Adrenal gland (tissue), 12 donors: ENCODE results near the gene NMNAT1. TPM values are rescaled to one million over a fixed set of nuclear protein-coding genes. Genes with fewer than 3 reads are reported as not detected.
"Not testable (repeated sequence)": the region's sequence is repeated elsewhere in the genome, so short reads cannot be mapped to it uniquely, and the experiment has no call there.

ENCODE experiments used
- DNase-seq, 7 donors: peaks; one replicate each; pipeline ENCODE4 v3.0.0-alpha.2; 2019 to 2020
- H3K27ac ChIP-seq, 5 donors: fragments of 200-600 bp; sonication (generic) in 4 of 5; 1 replicate in 3 of 5; 2 replicates in 2 of 5; pipeline versions ENCODE4 v1.5.1 to v1.8.0; 2016 to 2020; ENCODE audit warnings: mild to moderate bottlenecking in 1 of 5
- H3K27me3 ChIP-seq: fragments of 200-600 bp; 2 replicates; pipeline ENCODE4 v1.8.0; 2021
- H3K36me3 ChIP-seq, 2 donors: fragments of 200-600 bp; replicated peaks in 1 of 2; 1 replicate in 1 of 2; 2 replicates in 1 of 2; pipeline versions ENCODE4 v1.5.1 to v1.8.0; 2018 to 2022
- H3K4me1 ChIP-seq, 2 donors: fragments of 200-600 bp; replicated peaks in 1 of 2; 1 replicate in 1 of 2; 2 replicates in 1 of 2; pipeline versions ENCODE4 v1.5.1 to v1.8.0; 2018 to 2021
- H3K4me3 ChIP-seq, 4 donors: fragments of 200-600 bp; sonication (generic) in 3 of 4; one replicate each; pipeline ENCODE4 v1.5.1; 2016 to 2018
- H3K9me3 ChIP-seq, 3 donors: fragments of 200-600 bp; sonication (generic) in 1 of 3; replicated peaks in 1 of 3; 1 replicate in 2 of 3; 2 replicates in 1 of 3; pipeline versions ENCODE4 v1.5.1 to v1.8.0; 2016 to 2021
- POLR2A ChIP-seq, 2 donors: fragments of 450-650 bp; IDR thresholded peaks; one replicate each; pipeline ENCODE4 v1.6.1; 2017; ENCODE audit warnings: antibody characterized with exemption in 2 of 2, mild to moderate bottlenecking in 2 of 2, moderate library complexity in 1 of 2
- WGBS, 4 donors: extraction: QIAGEN DNeasy Blood & Tissue Kit in 2 of 4; methylation state at CpG; one replicate each; pipeline versions ENCODE4 v1.1.5 to v1.1.7; 2013 to 2017; 5-methylcytosine and 5-hydroxymethylcytosine counted together
- intact Hi-C, 2 donors: fragments of 100-400 bp; cut with DNase I; formaldehyde crosslinking; loops; one replicate each; pipeline versions ENCODE4 v1.14.1 to v1.15.0; 2022 to 2023
- polyA plus RNA-seq, 3 donors: library from polyadenylated mRNA; stranded (reverse); fragments of 200-250 nt in 2 of 3; fragments of 350-450 nt in 1 of 3; fragmentation: Illumina TruSeq in 1 of 3; extraction: RNeasy Lipid Tissue Mini Kit (QIAGEN cat#74804) in 1 of 3; gene quantifications; one replicate each; pipeline ENCODE4 v1.2.3, GENCODE V29; 2013 to 2014
- total RNA-seq, 9 donors: library from RNA; depleted of rRNA in 4 of 9; stranded (reverse); fragments of >200 nt in 4 of 9; fragments of 120-200 nt in 1 of 9; fragmentation: NEBNext Ultra II Directional in 1 of 9; extraction: Animal tissue kit (Norgen Biotek cat#: 25700) in 1 of 9; gene quantifications; one replicate each; pipeline versions ENCODE4 v1.1.0 to v1.2.4, GENCODE V29; 2013 to 2023
- TF ChIP-seq, protein P1 (sequence below), 6 experiments: fragments of 450-650 bp in 4 of 6; fragments of 200-600 bp in 2 of 6; sonication (generic) in 1 of 6; IDR thresholded peaks; 1 replicate in 5 of 6; 2 replicates in 1 of 6; pipeline versions ENCODE4 v1.5.1 to v1.8.0; 2016 to 2021; ENCODE audit warnings: antibody characterized with exemption in 6 of 6, mild to moderate bottlenecking in 2 of 6, moderate library complexity in 1 of 6
- donor health status: healthy with polysubstance abuse.
- donor health status: Bipolar disorder and iron deficiency.
- donor health status: DM: yes; HTN: yes; CAD: no.
- donor health status: DM: no; HTN: no; CAD: no.
- donor health status: DM: no; HTN: no; CAD: no.
- donor health status: DM: yes; HTN: yes; CAD: no.

The NMNAT1 gene
- total and polyA plus RNA-seq, 12 donors = 5.6 to 27.1 (median 11.7) TPM

- H3K27ac ChIP-seq = no peak overlapping the region
- no peaks in the 10 kb centered on the region for H3K27me3 ChIP-seq
- intact Hi-C loops = loop anchor here in 1 of 2 donors (5.0 kb wide), 1 partner anchor 70 kb away; no protein-coding TSS in a partner anchor
- no peaks in the 10 kb centered on the region for H3K36me3 ChIP-seq
- no peaks in the 10 kb centered on the region for H3K4me1 ChIP-seq
- DNase-seq = no peak
- no peak overlapping the region for H3K4me3 ChIP-seq
- TF ChIP-seq POLR2A (IDR thresholded peaks at IDR 0.05) = no peak
- TF ChIP-seq, protein P1, sequence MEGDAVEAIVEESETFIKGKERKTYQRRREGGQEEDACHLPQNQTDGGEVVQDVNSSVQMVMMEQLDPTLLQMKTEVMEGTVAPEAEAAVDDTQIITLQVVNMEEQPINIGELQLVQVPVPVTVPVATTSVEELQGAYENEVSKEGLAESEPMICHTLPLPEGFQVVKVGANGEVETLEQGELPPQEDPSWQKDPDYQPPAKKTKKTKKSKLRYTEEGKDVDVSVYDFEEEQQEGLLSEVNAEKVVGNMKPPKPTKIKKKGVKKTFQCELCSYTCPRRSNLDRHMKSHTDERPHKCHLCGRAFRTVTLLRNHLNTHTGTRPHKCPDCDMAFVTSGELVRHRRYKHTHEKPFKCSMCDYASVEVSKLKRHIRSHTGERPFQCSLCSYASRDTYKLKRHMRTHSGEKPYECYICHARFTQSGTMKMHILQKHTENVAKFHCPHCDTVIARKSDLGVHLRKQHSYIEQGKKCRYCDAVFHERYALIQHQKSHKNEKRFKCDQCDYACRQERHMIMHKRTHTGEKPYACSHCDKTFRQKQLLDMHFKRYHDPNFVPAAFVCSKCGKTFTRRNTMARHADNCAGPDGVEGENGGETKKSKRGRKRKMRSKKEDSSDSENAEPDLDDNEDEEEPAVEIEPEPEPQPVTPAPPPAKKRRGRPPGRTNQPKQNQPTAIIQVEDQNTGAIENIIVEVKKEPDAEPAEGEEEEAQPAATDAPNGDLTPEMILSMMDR (IDR thresholded peaks at IDR 0.05) = no peak
- H3K9me3 ChIP-seq = no peaks in the 10 kb centered on the region
- WGBS, 4 donors = 84 to 95% (median 89%) methylated on average over 7 of the region's 7 CpGs
Observed at GRCh38 chr1:10022656-10023055, 79.4 kb downstream of the NMNAT1 start.

- no peaks in the 10 kb centered on the region for H3K36me3 ChIP-seq
- H3K4me1 ChIP-seq = no peaks in the 10 kb centered on the region
- H3K27ac ChIP-seq = no peak overlapping the region
- H3K4me3 ChIP-seq = no peak overlapping the region
- H3K9me3 ChIP-seq = no peaks in the 10 kb centered on the region
- DNase-seq = no peak
- no peaks in the 10 kb centered on the region for H3K27me3 ChIP-seq
- 77 to 85% (median 82%) methylated on average over 2 of the region's 2 CpGs for WGBS, 4 donors
- TF ChIP-seq, protein P1 (IDR thresholded peaks at IDR 0.05) = no peak
- no peak for TF ChIP-seq POLR2A (IDR thresholded peaks at IDR 0.05)
- intact Hi-C loops = no loop called here
Observed at GRCh38 chr1:10025354-10025753, 82.1 kb downstream of the NMNAT1 start.

- Histone ChIP-seq H3K27me3 (no peaks in the 10 kb centered on the region), H3K9me3 (no peaks in the 10 kb centered on the region), H3K27ac (no peak overlapping the region), H3K4me1 (no peaks in the 10 kb centered on the region), H3K36me3 (no peaks in the 10 kb centered on the region), H3K4me3 (no peak overlapping the region)
- no peak for TF ChIP-seq POLR2A (IDR thresholded peaks at IDR 0.05)
- TF ChIP-seq, protein P1 (IDR thresholded peaks at IDR 0.05) = no peak
- DNase-seq = no peak
- intact Hi-C loops = no loop called here
Observed at GRCh38 chr1:10027027-10027426, 83.8 kb downstream of the NMNAT1 start.

DNA sequence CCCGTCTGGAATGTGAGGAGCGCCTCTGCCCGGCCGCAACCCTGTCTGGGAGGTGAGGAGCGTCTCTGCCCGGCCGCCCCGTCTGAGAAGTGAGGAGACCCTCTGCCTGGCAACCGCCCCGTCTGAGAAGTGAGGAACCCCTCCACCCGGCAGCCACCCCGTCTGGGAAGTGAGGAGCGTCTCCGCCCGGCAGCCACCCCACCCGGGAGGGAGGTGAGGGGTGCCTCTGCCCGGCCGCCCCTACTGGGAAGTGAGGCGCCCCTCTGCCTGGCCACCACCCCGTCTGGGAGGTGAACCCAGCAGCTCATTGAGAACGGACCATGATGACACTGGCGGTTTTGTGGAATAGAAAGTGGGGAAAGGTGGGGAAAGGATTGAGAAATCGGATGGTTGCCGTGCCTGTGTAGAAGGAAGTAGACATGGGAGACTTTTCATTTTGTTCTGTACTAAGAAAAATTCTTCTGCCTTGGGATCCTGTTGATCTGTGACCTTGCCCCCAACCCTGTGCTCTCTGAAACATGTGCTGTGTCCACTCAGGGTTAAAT, 85.8 kb downstream of the NMNAT1 start:
- H3K27ac ChIP-seq, DNase-seq, H3K4me3 ChIP-seq, H3K4me1 ChIP-seq, H3K9me3 ChIP-seq, intact Hi-C loops, H3K36me3 ChIP-seq, H3K27me3 ChIP-seq: not testable (repeated sequence)
- WGBS, 4 donors = 70 to 83% (median 79%) methylated on average over 6 to 24 of the region's 24 CpGs

DNA sequence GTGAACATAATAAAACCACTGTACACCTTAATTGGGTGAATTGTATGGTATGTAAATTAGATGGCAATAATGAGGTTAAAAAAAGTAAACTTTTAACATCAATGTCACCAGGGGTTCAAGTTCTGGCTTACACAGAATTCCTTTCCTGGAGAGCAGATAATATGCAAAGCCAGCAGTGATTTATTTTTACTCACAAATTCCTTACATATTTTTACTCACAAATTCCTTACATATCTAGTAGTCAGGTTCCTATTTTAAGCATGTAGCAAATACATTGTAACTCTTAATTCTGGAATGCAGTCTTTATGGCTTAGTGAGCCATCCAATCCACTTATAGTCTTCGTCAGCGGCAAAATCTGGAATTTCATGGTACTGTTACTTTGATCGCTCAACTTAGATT, 88.2 kb downstream of the NMNAT1 start:
- Histone ChIP-seq H3K27me3 (no peaks in the 10 kb centered on the region), H3K9me3 (no peaks in the 10 kb centered on the region), H3K36me3 (no peaks in the 10 kb centered on the region), H3K4me3 (no peak overlapping the region), H3K4me1 (peaks cover 9 to 27% of the 10 kb centered on the region in 2 donors), H3K27ac (no peak overlapping the region)
- 84 to 94% (median 89%) methylated on average over 3 of the region's 3 CpGs for WGBS, 4 donors
- intact Hi-C loops = loop anchor here in 1 of 2 donors (5.0 kb wide), 1 partner anchor 79 kb away; no protein-coding TSS in a partner anchor
- DNase-seq = no peak
- no peak for TF ChIP-seq POLR2A (IDR thresholded peaks at IDR 0.05)
- TF ChIP-seq, protein P1 (IDR thresholded peaks at IDR 0.05) = no peak
